Ovary (tissue), 3 donors: ENCODE measurements around the gene PAK6.

Experiments used
- POLR2A ChIP-seq: fragments of 450-650 bp; IDR thresholded peaks from one replicate; pipeline ENCODE4 v1.6.1; 2017; ENCODE audit warnings: antibody characterized with exemption, mild to moderate bottlenecking, moderate library complexity
- TF ChIP-seq, protein P1 (sequence below), 3 donors: fragments of 450-650 bp in 2 of 3; fragments of 200-600 bp in 1 of 3; IDR thresholded peaks; one replicate each; pipeline versions ENCODE4 v1.5.1 to v1.8.0; 2016 to 2022; ENCODE audit warnings: antibody characterized with exemption in 3 of 3, mild to moderate bottlenecking in 1 of 3
- donor health status: DM: no; HTN: no; CAD: no.

DNA sequence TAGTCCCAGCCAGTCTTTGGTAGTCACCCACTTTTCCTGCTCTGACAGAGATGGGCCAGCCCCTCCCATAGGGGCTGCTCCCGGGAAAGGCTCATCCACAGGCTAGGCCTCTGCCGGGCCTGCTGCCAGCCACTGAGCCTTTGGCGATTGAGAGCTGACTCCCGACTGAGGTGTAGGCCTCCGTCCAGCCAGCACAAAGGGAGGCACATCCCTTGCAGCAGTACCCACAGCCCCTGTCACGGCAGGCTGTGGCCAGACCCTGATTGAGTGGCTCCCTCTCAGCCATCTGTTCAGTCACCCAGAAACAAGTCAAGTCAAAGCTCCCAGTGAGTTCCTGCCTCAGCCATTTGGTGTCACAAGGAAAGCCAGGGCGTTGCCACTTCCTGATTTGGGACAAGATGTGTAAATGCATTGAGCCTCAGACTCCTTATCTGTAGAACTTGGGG, 6.2 kb upstream of the PAK6 start:
- no peak for TF ChIP-seq POLR2A
- TF ChIP-seq, protein P1, sequence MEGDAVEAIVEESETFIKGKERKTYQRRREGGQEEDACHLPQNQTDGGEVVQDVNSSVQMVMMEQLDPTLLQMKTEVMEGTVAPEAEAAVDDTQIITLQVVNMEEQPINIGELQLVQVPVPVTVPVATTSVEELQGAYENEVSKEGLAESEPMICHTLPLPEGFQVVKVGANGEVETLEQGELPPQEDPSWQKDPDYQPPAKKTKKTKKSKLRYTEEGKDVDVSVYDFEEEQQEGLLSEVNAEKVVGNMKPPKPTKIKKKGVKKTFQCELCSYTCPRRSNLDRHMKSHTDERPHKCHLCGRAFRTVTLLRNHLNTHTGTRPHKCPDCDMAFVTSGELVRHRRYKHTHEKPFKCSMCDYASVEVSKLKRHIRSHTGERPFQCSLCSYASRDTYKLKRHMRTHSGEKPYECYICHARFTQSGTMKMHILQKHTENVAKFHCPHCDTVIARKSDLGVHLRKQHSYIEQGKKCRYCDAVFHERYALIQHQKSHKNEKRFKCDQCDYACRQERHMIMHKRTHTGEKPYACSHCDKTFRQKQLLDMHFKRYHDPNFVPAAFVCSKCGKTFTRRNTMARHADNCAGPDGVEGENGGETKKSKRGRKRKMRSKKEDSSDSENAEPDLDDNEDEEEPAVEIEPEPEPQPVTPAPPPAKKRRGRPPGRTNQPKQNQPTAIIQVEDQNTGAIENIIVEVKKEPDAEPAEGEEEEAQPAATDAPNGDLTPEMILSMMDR (IDR thresholded peaks at IDR 0.05), result no peak
